ENCODE results near the gene INPP4A.

The INPP4A gene

DNA sequence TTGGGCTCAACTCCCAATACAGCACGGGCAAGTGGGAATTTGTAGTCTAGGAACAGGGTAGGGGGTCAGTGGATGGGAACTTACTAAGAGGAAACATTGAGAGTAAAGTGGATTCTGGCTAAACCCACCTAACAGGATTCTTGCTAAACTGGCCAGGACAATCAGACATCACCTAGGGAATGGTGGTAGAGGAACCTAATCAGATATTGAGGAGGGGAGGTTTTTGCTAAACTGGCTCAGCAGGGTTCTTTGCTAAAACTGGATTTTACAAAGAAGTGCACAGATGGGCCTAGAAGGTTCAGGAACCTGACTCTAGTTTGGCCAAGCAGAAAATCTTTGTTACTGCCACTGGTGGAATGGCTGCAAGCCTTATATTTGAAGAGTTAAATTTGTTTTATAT is 55.9 kb downstream of the INPP4A start:
- no peak overlapping the region for H3K27ac ChIP-seq
- TF ChIP-seq, protein P1, sequence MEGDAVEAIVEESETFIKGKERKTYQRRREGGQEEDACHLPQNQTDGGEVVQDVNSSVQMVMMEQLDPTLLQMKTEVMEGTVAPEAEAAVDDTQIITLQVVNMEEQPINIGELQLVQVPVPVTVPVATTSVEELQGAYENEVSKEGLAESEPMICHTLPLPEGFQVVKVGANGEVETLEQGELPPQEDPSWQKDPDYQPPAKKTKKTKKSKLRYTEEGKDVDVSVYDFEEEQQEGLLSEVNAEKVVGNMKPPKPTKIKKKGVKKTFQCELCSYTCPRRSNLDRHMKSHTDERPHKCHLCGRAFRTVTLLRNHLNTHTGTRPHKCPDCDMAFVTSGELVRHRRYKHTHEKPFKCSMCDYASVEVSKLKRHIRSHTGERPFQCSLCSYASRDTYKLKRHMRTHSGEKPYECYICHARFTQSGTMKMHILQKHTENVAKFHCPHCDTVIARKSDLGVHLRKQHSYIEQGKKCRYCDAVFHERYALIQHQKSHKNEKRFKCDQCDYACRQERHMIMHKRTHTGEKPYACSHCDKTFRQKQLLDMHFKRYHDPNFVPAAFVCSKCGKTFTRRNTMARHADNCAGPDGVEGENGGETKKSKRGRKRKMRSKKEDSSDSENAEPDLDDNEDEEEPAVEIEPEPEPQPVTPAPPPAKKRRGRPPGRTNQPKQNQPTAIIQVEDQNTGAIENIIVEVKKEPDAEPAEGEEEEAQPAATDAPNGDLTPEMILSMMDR (IDR thresholded peaks at IDR 0.05; ENCODE audit: low read depth, low read length, missing control alignments) = no peak
- H3K4me3 ChIP-seq (ENCODE audit: low read depth, low read length) = no peak overlapping the region
- in situ Hi-C loops (cut with HindIII; ENCODE audit: low pct_ligation_motif_present, low sequenced_read_pairs) = no loop called here
- no peaks in the 10 kb centered on the region for H3K27me3 ChIP-seq (replicated peaks)
- no peak for DNase-seq
- no peaks in the 10 kb centered on the region for H3K36me3 ChIP-seq (replicated peaks)

DNA sequence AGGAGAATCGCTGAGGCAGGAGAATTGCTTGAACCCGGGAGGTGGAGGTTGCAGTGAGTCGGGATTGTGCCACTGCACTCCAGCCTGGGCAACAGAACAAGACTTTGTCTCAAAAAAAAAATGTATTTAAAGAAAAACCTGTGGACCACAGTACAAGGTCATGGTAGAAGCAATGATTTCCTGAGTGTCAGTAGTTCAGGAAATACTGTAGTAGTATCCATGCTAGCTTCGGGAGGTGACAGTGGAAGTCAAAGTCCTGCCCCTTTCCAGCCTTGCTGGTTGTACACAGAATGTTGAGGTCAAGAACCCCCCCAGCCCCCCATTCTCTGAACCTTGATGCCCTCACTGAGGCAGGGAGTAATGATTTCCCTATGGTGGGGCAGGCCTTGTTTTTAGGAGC is 56.6 kb downstream of the INPP4A start:
- TF ChIP-seq, protein P1 (IDR thresholded peaks at IDR 0.05; ENCODE audit: low read depth, low read length, missing control alignments) = no peak
- Histone ChIP-seq H3K27me3 (replicated peaks) (no peaks in the 10 kb centered on the region), H3K27ac (no peak overlapping the region), H3K36me3 (replicated peaks) (no peaks in the 10 kb centered on the region), H3K4me3 (ENCODE audit: low read depth, low read length) (no peak overlapping the region)
- in situ Hi-C loops (cut with HindIII; ENCODE audit: low pct_ligation_motif_present, low sequenced_read_pairs) = no loop called here
- DNase-seq = no peak

DNA sequence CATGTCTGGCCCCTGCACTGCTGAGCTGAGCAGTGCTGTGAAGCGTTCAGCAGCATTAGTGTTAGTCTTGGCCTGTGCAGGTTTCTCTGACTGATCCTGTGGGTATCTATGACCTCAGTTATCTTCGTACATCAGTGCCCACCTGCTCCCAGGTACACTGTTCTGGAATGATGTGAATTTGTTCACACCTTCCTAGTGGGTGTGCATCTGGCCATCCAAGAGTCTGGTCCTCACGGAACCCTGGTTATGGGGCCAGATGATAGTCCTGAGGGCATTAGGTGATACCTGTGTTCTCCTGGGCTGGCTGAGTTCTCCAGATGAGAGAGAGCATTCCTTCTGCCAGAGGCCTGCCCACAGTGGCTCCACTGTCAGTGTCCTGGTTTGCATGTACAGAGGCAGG is 57.2 kb downstream of the INPP4A start:
- Histone ChIP-seq H3K4me3 (ENCODE audit: low read depth, low read length) (no peak overlapping the region), H3K27ac (no peak overlapping the region)
- in situ Hi-C loops (cut with HindIII; ENCODE audit: low pct_ligation_motif_present, low sequenced_read_pairs) = no loop called here

DNA sequence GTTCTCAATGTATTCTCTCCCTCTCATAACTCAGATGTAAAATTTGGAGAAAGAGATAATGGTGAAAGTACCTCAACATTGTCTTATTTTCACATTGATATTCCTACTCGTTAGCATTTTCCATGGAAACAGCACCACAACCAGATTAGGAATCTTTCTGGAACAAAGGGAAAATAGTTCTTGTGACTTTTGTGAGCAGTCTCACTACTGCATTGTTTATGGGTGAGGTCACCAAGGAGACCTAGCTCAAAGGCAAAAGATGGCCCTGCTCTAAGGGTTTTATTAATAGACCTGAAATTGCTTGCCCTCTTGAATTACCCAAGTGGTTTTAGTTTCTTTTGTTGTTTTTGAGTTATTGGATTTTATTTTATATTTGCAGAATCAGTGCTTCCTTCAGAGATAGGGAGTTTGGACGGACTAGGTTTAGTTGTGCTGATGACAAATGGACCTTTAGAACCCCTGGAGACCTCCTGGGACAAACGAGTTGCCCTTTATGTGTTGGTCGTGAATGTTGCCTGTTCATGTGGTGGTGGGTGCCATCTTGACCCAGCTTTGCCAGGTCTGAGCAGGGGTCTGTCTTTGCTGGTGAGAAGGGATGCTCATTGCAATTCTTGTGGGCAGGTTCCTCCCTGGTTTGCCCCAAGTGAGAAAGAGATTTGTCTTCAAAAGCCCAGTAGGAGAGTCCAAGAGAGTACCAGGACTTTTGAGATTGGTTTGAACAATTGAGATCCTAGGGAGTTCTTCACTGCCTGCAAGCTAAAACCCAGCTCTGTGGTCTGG is 58.1 kb downstream of the INPP4A start:
- no peak overlapping the region for H3K4me3 ChIP-seq (ENCODE audit: low read depth, low read length)
- no peaks in the 10 kb centered on the region for H3K27me3 ChIP-seq (replicated peaks)
- DNase-seq = peak; percentile 38
- in situ Hi-C loops (cut with HindIII; ENCODE audit: low pct_ligation_motif_present, low sequenced_read_pairs) = no loop called here
- no peak overlapping the region for H3K27ac ChIP-seq
- H3K36me3 ChIP-seq (replicated peaks) = no peaks in the 10 kb centered on the region
- TF ChIP-seq, protein P1 (IDR thresholded peaks at IDR 0.05; ENCODE audit: low read depth, low read length, missing control alignments) = no peak

More for the DNA sequence above, 57.2 kb downstream of the INPP4A start:
- no peak for DNase-seq
- TF ChIP-seq, protein P1 (IDR thresholded peaks at IDR 0.05; ENCODE audit: low read depth, low read length, missing control alignments) = no peak
- Histone ChIP-seq H3K27me3 (replicated peaks) (no peaks in the 10 kb centered on the region), H3K36me3 (replicated peaks) (no peaks in the 10 kb centered on the region)

DNA sequence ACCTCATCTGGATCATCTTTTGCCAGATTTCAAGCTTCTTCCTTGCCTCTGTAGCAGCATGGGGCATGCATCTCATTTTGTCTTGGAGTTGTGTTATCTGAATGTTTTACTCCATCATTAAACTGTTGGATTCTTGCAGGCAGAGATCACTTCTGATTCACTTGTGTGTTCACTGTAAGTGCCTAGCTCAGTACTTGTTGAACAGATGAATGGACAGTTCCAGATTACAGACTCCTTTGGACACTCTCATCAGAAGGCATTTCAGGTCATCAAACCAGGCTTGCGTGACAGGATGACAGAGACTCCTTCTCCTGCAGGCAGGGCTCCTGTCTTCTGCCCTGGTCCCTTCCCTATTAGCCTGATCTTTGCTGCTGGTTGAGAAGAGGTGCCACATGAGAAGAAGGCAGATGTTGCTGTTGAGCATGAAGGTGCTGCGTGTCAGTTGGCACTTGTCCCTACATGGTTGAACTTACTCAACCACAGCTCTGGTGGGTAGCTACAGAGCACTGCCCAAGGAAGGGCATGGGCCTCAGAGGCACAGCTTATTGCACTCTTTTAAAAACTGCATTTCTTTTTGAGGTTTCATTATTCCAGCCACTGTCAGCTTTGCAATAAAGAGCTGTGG is 58.9 kb downstream of the INPP4A start:
- DNase-seq = no peak
- Histone ChIP-seq H3K27me3 (replicated peaks) (no peaks in the 10 kb centered on the region), H3K4me3 (ENCODE audit: low read depth, low read length) (no peak overlapping the region), H3K36me3 (replicated peaks) (no peaks in the 10 kb centered on the region), H3K27ac (no peak overlapping the region)
- TF ChIP-seq, protein P1 (IDR thresholded peaks at IDR 0.05; ENCODE audit: low read depth, low read length, missing control alignments) = no peak
- in situ Hi-C loops (cut with HindIII; ENCODE audit: low pct_ligation_motif_present, low sequenced_read_pairs) = no loop called here
